ENCODE measurements around the gene LEKR1. TPM values are rescaled to one million over a fixed set of nuclear protein-coding genes. Genes with fewer than 3 reads are reported as not detected.

The LEKR1 gene
- total and polyA plus RNA-seq, 2 of the 13 experiments (the other 11 are each of a cell fraction or from before 2014, with no cell fraction given), result 0.49 to 1.5 TPM

DNA sequence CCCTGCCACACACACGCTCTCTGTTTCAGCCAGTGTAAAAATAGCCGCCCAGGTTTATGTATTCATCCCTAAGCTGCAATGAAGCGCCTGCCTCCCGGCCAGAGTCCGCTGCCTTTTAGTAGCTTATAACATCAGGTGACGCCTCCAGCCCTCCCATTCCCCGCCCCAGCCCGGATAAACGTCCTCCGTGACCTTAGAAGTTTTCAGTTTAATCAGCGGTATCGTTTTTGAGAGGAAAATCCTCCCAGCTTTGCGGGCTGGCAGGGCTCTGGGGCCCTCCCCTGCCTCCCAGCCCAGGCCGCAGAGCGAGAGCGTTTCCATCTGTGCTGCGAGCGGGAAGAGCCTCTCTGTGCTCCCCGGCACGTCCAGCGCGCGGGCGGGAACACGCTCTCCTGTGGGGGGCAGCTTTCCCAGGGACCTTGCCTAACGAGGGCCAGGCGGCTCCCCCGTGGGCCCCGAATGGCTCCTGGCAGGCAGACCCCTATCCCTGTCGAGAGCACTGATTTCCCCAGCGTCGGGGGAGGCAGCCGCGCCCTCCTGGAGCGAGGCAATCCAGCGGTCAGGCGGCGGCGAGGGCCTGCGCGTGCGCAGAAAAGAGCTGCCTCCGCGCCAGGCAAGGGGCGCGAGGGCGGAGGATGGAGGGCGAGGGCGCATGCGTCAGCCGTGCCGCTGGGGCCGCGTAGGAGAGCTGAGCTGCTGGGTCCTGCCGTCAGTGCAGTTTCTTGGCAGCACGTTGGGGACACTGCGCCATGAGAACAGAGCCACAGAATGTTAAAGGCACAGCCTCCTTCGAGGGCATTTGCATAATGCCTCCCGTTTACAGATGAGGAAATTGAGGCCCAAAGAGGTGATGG lies 262.7 kb downstream of the LEKR1 start (continued):
- peak; percentile 52; the same call in 1 of the 2 replicates for TF ChIP-seq ZNF609 (CRISPR knock-in tag; IDR thresholded peaks at IDR 0.05; ENCODE audit: borderline replicate concordance)
- TF ChIP-seq ZNF788 (CRISPR knock-in tag; IDR thresholded peaks at IDR 0.05; ENCODE audit: borderline replicate concordance), result peak; percentile 85; the same call in 1 of the 2 replicates
- TF ChIP-seq SNAPC2 (CRISPR knock-in tag; IDR thresholded peaks at IDR 0.05), result peak; percentile 78; the same call in 1 of the 2 replicates
- TF ChIP-seq ZFP36 (IDR thresholded peaks at IDR 0.05; ENCODE audit: borderline replicate concordance, low read depth, low read length, partially characterized antibody), result no peak
- TF ChIP-seq KDM2A (CRISPR knock-in tag; IDR thresholded peaks at IDR 0.05; ENCODE audit: borderline replicate concordance, low read depth), result peak; percentile 86
- 0 out of 2 replicates have a peak, but pooled peaks have one; percentile 31 for TF ChIP-seq ZNF3 (CRISPR knock-in tag; IDR thresholded peaks at IDR 0.05)
- TF ChIP-seq, protein P1, sequence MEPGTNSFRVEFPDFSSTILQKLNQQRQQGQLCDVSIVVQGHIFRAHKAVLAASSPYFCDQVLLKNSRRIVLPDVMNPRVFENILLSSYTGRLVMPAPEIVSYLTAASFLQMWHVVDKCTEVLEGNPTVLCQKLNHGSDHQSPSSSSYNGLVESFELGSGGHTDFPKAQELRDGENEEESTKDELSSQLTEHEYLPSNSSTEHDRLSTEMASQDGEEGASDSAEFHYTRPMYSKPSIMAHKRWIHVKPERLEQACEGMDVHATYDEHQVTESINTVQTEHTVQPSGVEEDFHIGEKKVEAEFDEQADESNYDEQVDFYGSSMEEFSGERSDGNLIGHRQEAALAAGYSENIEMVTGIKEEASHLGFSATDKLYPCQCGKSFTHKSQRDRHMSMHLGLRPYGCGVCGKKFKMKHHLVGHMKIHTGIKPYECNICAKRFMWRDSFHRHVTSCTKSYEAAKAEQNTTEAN (CRISPR knock-in tag; conservative IDR thresholded peaks at IDR 0.05), result 0 out of 2 replicates have a peak, but pooled peaks have one; percentile 39
- TF ChIP-seq ZNF615 (CRISPR knock-in tag; IDR thresholded peaks at IDR 0.05; ENCODE audit: borderline replicate concordance), result no peak
- TF ChIP-seq ARID2 (CRISPR knock-in tag; IDR thresholded peaks at IDR 0.05; ENCODE audit: borderline replicate concordance), result no peak
- peak; percentile 94 for TF ChIP-seq NFATC3 (CRISPR knock-in tag; IDR thresholded peaks at IDR 0.05)
- TF ChIP-seq ZNF441 (CRISPR knock-in tag; IDR thresholded peaks at IDR 0.05; ENCODE audit: borderline replicate concordance), result peak; percentile 93
- peak in 1 of 2 experiments; percentile 79; a peak in 1 of 4 replicates for TF ChIP-seq KLF16 (CRISPR knock-in tag; IDR thresholded peaks at IDR 0.05)
- no peak for TF ChIP-seq SRSF1 (optimal IDR thresholded peaks at IDR 0.05; ENCODE audit: low read depth, low read length)
- TF ChIP-seq, protein P2, sequence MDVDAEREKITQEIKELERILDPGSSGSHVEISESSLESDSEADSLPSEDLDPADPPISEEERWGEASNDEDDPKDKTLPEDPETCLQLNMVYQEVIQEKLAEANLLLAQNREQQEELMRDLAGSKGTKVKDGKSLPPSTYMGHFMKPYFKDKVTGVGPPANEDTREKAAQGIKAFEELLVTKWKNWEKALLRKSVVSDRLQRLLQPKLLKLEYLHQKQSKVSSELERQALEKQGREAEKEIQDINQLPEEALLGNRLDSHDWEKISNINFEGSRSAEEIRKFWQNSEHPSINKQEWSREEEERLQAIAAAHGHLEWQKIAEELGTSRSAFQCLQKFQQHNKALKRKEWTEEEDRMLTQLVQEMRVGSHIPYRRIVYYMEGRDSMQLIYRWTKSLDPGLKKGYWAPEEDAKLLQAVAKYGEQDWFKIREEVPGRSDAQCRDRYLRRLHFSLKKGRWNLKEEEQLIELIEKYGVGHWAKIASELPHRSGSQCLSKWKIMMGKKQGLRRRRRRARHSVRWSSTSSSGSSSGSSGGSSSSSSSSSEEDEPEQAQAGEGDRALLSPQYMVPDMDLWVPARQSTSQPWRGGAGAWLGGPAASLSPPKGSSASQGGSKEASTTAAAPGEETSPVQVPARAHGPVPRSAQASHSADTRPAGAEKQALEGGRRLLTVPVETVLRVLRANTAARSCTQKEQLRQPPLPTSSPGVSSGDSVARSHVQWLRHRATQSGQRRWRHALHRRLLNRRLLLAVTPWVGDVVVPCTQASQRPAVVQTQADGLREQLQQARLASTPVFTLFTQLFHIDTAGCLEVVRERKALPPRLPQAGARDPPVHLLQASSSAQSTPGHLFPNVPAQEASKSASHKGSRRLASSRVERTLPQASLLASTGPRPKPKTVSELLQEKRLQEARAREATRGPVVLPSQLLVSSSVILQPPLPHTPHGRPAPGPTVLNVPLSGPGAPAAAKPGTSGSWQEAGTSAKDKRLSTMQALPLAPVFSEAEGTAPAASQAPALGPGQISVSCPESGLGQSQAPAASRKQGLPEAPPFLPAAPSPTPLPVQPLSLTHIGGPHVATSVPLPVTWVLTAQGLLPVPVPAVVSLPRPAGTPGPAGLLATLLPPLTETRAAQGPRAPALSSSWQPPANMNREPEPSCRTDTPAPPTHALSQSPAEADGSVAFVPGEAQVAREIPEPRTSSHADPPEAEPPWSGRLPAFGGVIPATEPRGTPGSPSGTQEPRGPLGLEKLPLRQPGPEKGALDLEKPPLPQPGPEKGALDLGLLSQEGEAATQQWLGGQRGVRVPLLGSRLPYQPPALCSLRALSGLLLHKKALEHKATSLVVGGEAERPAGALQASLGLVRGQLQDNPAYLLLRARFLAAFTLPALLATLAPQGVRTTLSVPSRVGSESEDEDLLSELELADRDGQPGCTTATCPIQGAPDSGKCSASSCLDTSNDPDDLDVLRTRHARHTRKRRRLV (CRISPR knock-in tag; IDR thresholded peaks at IDR 0.05), result peak; percentile 89; the same call in 1 of the 2 replicates
